Mucosa of stomach (tissue), 1 donor: Measurements from ENCODE around the gene NT5C1B.

Experiments
- H3K27me3 ChIP-seq: one replicate; pipeline ENCODE4 v1.7.0; 2013; ENCODE audit warnings: mild to moderate bottlenecking, low read length; ENCODE audit not compliant: control insufficient read depth, insufficient read depth
- H3K36me3 ChIP-seq: one replicate; pipeline ENCODE4 v1.7.0; 2013; ENCODE audit warnings: low read length; ENCODE audit not compliant: control insufficient read depth, insufficient read depth
- H3K4me1 ChIP-seq: one replicate; pipeline ENCODE4 v1.7.0; 2013; ENCODE audit warnings: mild to moderate bottlenecking, low read length; ENCODE audit not compliant: control insufficient read depth, insufficient read depth
- H3K4me3 ChIP-seq: one replicate; pipeline ENCODE4 v1.7.0; 2013; ENCODE audit warnings: low read length
- H3K9ac ChIP-seq: one replicate; pipeline ENCODE4 v1.7.0; 2013; ENCODE audit warnings: mild to moderate bottlenecking, low read length, moderate library complexity
- H3K9me3 ChIP-seq: one replicate; pipeline ENCODE4 v1.7.0; 2013; ENCODE audit warnings: mild to moderate bottlenecking, low read length, moderate library complexity; ENCODE audit not compliant: control insufficient read depth
- donor health status: Pancreatic carcinoma.

The NT5C1B gene

GRCh38 chr2:18546567-18546966 is 42.8 kb downstream of the NT5C1B start:
- Histone ChIP-seq H3K9ac (no peak overlapping the region), H3K4me3 (no peak overlapping the region), H3K9me3 (no peaks in the 10 kb centered on the region), H3K4me1 (peaks cover 18% of the 10 kb centered on the region), H3K36me3 (no peaks in the 10 kb centered on the region), H3K27me3 (no peaks in the 10 kb centered on the region)

GRCh38 chr2:18545384-18545783 is 44.0 kb downstream of the NT5C1B start:
- Histone ChIP-seq H3K4me1 (peaks cover 15% of the 10 kb centered on the region), H3K4me3 (no peak overlapping the region), H3K9ac (no peak overlapping the region)

GRCh38 chr2:18544171-18544570 is 45.2 kb downstream of the NT5C1B start:
- H3K27me3 ChIP-seq: no peaks in the 10 kb centered on the region
- H3K4me3 ChIP-seq: no peak overlapping the region
- H3K9ac ChIP-seq: no peak overlapping the region
- H3K4me1 ChIP-seq: peaks cover 15% of the 10 kb centered on the region
- H3K9me3 ChIP-seq: no peaks in the 10 kb centered on the region
- no peaks in the 10 kb centered on the region for H3K36me3 ChIP-seq

More at GRCh38 chr2:18545384-18545783, 44.0 kb downstream of the NT5C1B start:
- H3K9me3 ChIP-seq: no peaks in the 10 kb centered on the region
- H3K27me3 ChIP-seq: no peaks in the 10 kb centered on the region
- no peaks in the 10 kb centered on the region for H3K36me3 ChIP-seq

- Histone ChIP-seq H3K4me1 (peaks cover 8% of the 10 kb centered on the region), H3K9ac (no peak overlapping the region), H3K9me3 (no peaks in the 10 kb centered on the region), H3K4me3 (no peak overlapping the region), H3K36me3 (no peaks in the 10 kb centered on the region), H3K27me3 (no peaks in the 10 kb centered on the region)
Measured at GRCh38 chr2:18540872-18541271, 48.5 kb downstream of the NT5C1B start.

GRCh38 chr2:18536697-18537096 is 52.7 kb downstream of the NT5C1B start:
- Histone ChIP-seq H3K4me3 (no peak overlapping the region), H3K27me3 (no peaks in the 10 kb centered on the region), H3K9ac (no peak overlapping the region), H3K36me3 (no peaks in the 10 kb centered on the region), H3K9me3 (no peaks in the 10 kb centered on the region), H3K4me1 (peaks cover 14% of the 10 kb centered on the region)

- no peaks in the 10 kb centered on the region for H3K9me3 ChIP-seq
- no peak overlapping the region for H3K4me3 ChIP-seq
- no peak overlapping the region for H3K9ac ChIP-seq
- H3K27me3 ChIP-seq: no peaks in the 10 kb centered on the region
- no peaks in the 10 kb centered on the region for H3K36me3 ChIP-seq
- H3K4me1 ChIP-seq: peaks cover 20% of the 10 kb centered on the region
Measured at GRCh38 chr2:18536100-18536499, 53.3 kb downstream of the NT5C1B start.

- no peaks in the 10 kb centered on the region for H3K9me3 ChIP-seq
- H3K4me1 ChIP-seq: peaks cover 22% of the 10 kb centered on the region
- H3K9ac ChIP-seq: no peak overlapping the region
- no peak overlapping the region for H3K4me3 ChIP-seq
- H3K27me3 ChIP-seq: no peaks in the 10 kb centered on the region
- H3K36me3 ChIP-seq: no peaks in the 10 kb centered on the region
Measured at GRCh38 chr2:18531194-18531593, 58.2 kb downstream of the NT5C1B start.

- Histone ChIP-seq H3K9ac (no peak overlapping the region), H3K4me1 (peaks cover 18% of the 10 kb centered on the region), H3K9me3 (no peaks in the 10 kb centered on the region), H3K27me3 (no peaks in the 10 kb centered on the region), H3K4me3 (no peak overlapping the region), H3K36me3 (no peaks in the 10 kb centered on the region)
Measured at GRCh38 chr2:18527822-18528221, 61.5 kb downstream of the NT5C1B start.

GRCh38 chr2:18527326-18527725 is 62.0 kb downstream of the NT5C1B start:
- no peak overlapping the region for H3K9ac ChIP-seq
- H3K27me3 ChIP-seq: no peaks in the 10 kb centered on the region
- peaks cover 23% of the 10 kb centered on the region for H3K4me1 ChIP-seq
- no peak overlapping the region for H3K4me3 ChIP-seq
- no peaks in the 10 kb centered on the region for H3K9me3 ChIP-seq
- H3K36me3 ChIP-seq: no peaks in the 10 kb centered on the region

- Histone ChIP-seq H3K9ac (no peak overlapping the region), H3K4me1 (peaks cover 29% of the 10 kb centered on the region), H3K9me3 (no peaks in the 10 kb centered on the region), H3K4me3 (no peak overlapping the region), H3K27me3 (no peaks in the 10 kb centered on the region), H3K36me3 (no peaks in the 10 kb centered on the region)
Measured at GRCh38 chr2:18526429-18526828, 62.9 kb downstream of the NT5C1B start.

GRCh38 chr2:18525852-18526251 is 63.5 kb downstream of the NT5C1B start:
- H3K4me3 ChIP-seq: no peak overlapping the region
- no peak overlapping the region for H3K9ac ChIP-seq
- H3K4me1 ChIP-seq: peaks cover 29% of the 10 kb centered on the region
- H3K9me3 ChIP-seq: no peaks in the 10 kb centered on the region
- no peaks in the 10 kb centered on the region for H3K27me3 ChIP-seq
- no peaks in the 10 kb centered on the region for H3K36me3 ChIP-seq

GRCh38 chr2:18525236-18525635 is 64.1 kb downstream of the NT5C1B start:
- Histone ChIP-seq H3K27me3 (no peaks in the 10 kb centered on the region), H3K4me3 (no peak overlapping the region), H3K9me3 (no peaks in the 10 kb centered on the region), H3K9ac (no peak overlapping the region), H3K36me3 (no peaks in the 10 kb centered on the region), H3K4me1 (peaks cover 30% of the 10 kb centered on the region)

GRCh38 chr2:18522484-18523146 is 66.8 kb downstream of the NT5C1B start:
- H3K4me1 ChIP-seq: peaks cover 33% of the 10 kb centered on the region

More at GRCh38 chr2:18522484-18523146, 66.8 kb downstream of the NT5C1B start:
- no peak overlapping the region for H3K9ac ChIP-seq
- H3K9me3 ChIP-seq: no peaks in the 10 kb centered on the region
- H3K4me3 ChIP-seq: no peak overlapping the region
- no peaks in the 10 kb centered on the region for H3K36me3 ChIP-seq
- H3K27me3 ChIP-seq: no peaks in the 10 kb centered on the region
